PC-9 (cell line): ENCODE results near the gene GPRIN2. TPM values are rescaled to one million over a fixed set of nuclear protein-coding genes. Genes with fewer than 3 reads are reported as not detected.

Experiments
- BruUV-seq: library from RNA; stranded (reverse); fragments of 400-500 nt; replicated peaks from 2 replicates; lab custom pipeline; 2021; lab: Mats Ljungman, UMichigan
- CTCF ChIA-PET: fragments of 300-600 bp; sonication (Branson Sonifier 250); formaldehyde crosslinking; loops from one replicate; lab custom pipeline; 2022; ENCODE audit warnings: antibody characterized with exemption; lab: Charles Lee
- POLR2A ChIA-PET: fragments of 300-600 bp; sonication (Branson Sonifier 250); formaldehyde crosslinking; loops from one replicate; lab custom pipeline; 2022; ENCODE audit warnings: antibody characterized with exemption; ENCODE audit not compliant: unreplicated experiment; lab: Charles Lee
- DNase-seq, 2 experiments: peaks; one replicate each; pipeline versions ENCODE4 v3.0.0 to v3.0.0-alpha.2; 2015 to 2022; ENCODE audit warnings: mixed read lengths in 1 of 2
- H2AFZ ChIP-seq: fragments of 200-600 bp; sonication (generic); 2 replicates; pipeline ENCODE4 v1.8.1; 2017; ENCODE audit warnings: antibody characterized with exemption
- H3F3A ChIP-seq: fragments of 200-600 bp; sonication (generic); 2 replicates; pipeline ENCODE4 v1.8.1; 2017; ENCODE audit warnings: antibody characterized with exemption, mild to moderate bottlenecking, low read depth; ENCODE audit not compliant: insufficient read depth
- H3K27ac ChIP-seq: fragments of 200-600 bp; sonication (generic); 2 replicates; pipeline ENCODE4 v1.6.1; 2016; ENCODE audit warnings: mixed run types
- H3K27me3 ChIP-seq: fragments of 200-600 bp; sonication (generic); 2 replicates; pipeline ENCODE4 v1.6.1; 2016; ENCODE audit warnings: low read depth, mixed run types; ENCODE audit not compliant: insufficient read depth
- H3K36me3 ChIP-seq: fragments of 200-600 bp; sonication (generic); 2 replicates; pipeline ENCODE4 v1.6.1; 2016; ENCODE audit warnings: low read depth, mixed run types
- H3K4me1 ChIP-seq: fragments of 200-600 bp; sonication (generic); replicated peaks from 2 replicates; pipeline ENCODE4 v1.6.1; 2016; ENCODE audit warnings: mixed run types; ENCODE audit not compliant: insufficient read depth
- H3K4me2 ChIP-seq: fragments of 200-600 bp; sonication (generic); 2 replicates; pipeline ENCODE4 v1.6.1; 2017; ENCODE audit warnings: mixed run types
- H3K4me3 ChIP-seq: fragments of 200-600 bp; sonication (generic); 2 replicates; pipeline ENCODE4 v1.6.1; 2016; ENCODE audit warnings: mixed run types
- H3K79me2 ChIP-seq: fragments of 200-600 bp; sonication (generic); 2 replicates; pipeline ENCODE4 v1.6.1; 2017; ENCODE audit warnings: low read depth, mixed run types
- H3K9me2 ChIP-seq: fragments of 200-600 bp; sonication (generic); 2 replicates; pipeline ENCODE4 v1.8.1; 2017; ENCODE audit warnings: mild to moderate bottlenecking; ENCODE audit not compliant: insufficient read depth
- H3K9me3 ChIP-seq: fragments of 200-600 bp; sonication (generic); 2 replicates; pipeline ENCODE4 v1.8.1; 2016; ENCODE audit warnings: low read depth; ENCODE audit not compliant: insufficient read depth
- H4K20me1 ChIP-seq: fragments of 200-600 bp; sonication (generic); 2 replicates; pipeline ENCODE4 v1.8.1; 2017; ENCODE audit not compliant: insufficient read depth
- CTCF ChIP-seq: fragments of 200-600 bp; sonication (generic); conservative IDR thresholded peaks from 2 replicates; pipeline ENCODE4 v1.6.1; 2017; ENCODE audit warnings: mixed run types, antibody characterized with exemption, mild to moderate bottlenecking, moderate library complexity
- EZH2 ChIP-seq: fragments of 200-600 bp; sonication (generic); IDR thresholded peaks from 2 replicates; pipeline ENCODE4 v1.8.0; 2017; ENCODE audit warnings: antibody characterized with exemption, low read depth
- intact Hi-C: fragments of 100-400 bp; cut with micrococcal nuclease; formaldehyde crosslinking; loops from one replicate; pipeline ENCODE4 v1.10.0; 2022; ENCODE audit not compliant: unreplicated experiment
- total RNA-seq: library from RNA; stranded (reverse); gene quantifications from 2 replicates; pipeline ENCODE4 v1.2.3, GENCODE V29; 2021

Gene GPRIN2
- total RNA-seq, 1 experiment from 2014 or later = 33.1 TPM

DNA sequence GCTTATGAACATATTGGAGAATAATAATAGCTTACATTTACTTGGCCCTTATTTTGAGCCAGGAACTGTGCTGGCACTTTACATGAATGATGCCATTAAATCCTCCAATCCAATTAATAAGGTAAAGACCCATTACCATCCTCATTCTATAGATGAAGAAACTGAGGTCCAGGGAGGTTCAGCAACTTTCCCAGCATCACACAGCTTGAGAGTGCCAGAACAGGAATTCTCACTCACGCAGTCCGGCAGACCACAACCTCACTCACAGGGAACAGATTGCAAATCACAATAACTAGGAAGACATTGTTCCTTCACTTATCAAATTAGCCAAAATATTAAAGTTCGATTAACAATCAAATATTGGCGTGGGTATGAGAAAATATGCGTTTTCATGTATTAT lies 18.3 kb downstream of the GPRIN2 start:
- Histone ChIP-seq H3K4me2 (no peak overlapping the region), H3K9me3 (no peaks in the 10 kb centered on the region), H3K79me2 (no peaks in the 10 kb centered on the region), H2AFZ (no peak overlapping the region), H3K4me3 (no peak overlapping the region), H3K36me3 (no peaks in the 10 kb centered on the region), H3K9me2 (no peaks in the 10 kb centered on the region), H3K27me3 (no peaks in the 10 kb centered on the region), H3K27ac (no peak overlapping the region), H3F3A (0 out of 2 replicates have a peak, but pooled peaks cover 7% of the 10 kb centered on the region), H3K4me1 (peaks cover 4% of the 10 kb centered on the region; the same call in 1 of the 2 replicates), H4K20me1 (no peaks in the 10 kb centered on the region)
- intact Hi-C loops = no loop called here
- no TSS peak for BruUV-seq
- ChIA-PET POLR2A (interaction anchor here (0.5 kb wide), 1 partner anchor 1665 kb away, joined by 8 read pairs; no protein-coding TSS in a partner anchor), CTCF (no interaction called here)
- no peak for DNase-seq
- TF ChIP-seq EZH2 (no peak), CTCF (no peak)

DNA sequence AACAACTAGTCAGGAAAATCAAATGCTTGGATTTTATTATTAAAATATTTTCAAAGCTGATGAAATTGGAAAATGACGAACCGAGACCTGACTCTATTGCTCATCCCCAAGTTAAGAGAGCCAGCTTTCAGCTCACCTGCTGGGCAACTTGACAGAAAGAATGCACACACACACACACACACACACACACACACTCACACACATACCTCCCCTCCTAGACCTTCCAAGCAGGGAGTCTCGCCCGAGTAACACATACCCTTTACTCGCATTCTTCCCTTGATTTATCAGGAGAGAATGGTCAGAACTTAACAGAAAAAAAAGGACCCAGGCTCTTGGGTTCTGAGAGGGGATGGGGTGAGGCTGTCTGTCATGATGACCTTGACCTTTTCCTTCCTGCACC lies 19.1 kb downstream of the GPRIN2 start:
- Histone ChIP-seq H2AFZ (no peak overlapping the region), H3K27me3 (no peaks in the 10 kb centered on the region), H3K9me2 (no peaks in the 10 kb centered on the region), H3F3A (0 out of 2 replicates have a peak, but pooled peaks cover 7% of the 10 kb centered on the region), H3K79me2 (no peaks in the 10 kb centered on the region), H3K4me3 (no peak overlapping the region), H3K4me2 (no peak overlapping the region), H3K4me1 (peaks cover 4% of the 10 kb centered on the region; the same call in 1 of the 2 replicates), H4K20me1 (no peaks in the 10 kb centered on the region), H3K27ac (no peak overlapping the region), H3K36me3 (no peaks in the 10 kb centered on the region), H3K9me3 (no peaks in the 10 kb centered on the region)
- BruUV-seq = no TSS peak
- no peak for DNase-seq
- CTCF ChIA-PET = no interaction called here
- TF ChIP-seq CTCF (no peak), EZH2 (no peak)
- intact Hi-C loops = no loop called here
- POLR2A ChIA-PET = no interaction called here

GRCh38 chr10:46536781-46537180 lies 19.7 kb downstream of the GPRIN2 start:
- DNase-seq = no peak
- POLR2A ChIA-PET = no interaction called here

More at GRCh38 chr10:46536781-46537180, 19.7 kb downstream of the GPRIN2 start:
- intact Hi-C loops = no loop called here
- H3K9me2 ChIP-seq = no peaks in the 10 kb centered on the region
- CTCF ChIA-PET = no interaction called here
- no TSS peak for BruUV-seq
- H3K4me2 ChIP-seq = no peak overlapping the region
- no peaks in the 10 kb centered on the region for H3K9me3 ChIP-seq
- no peaks in the 10 kb centered on the region for H4K20me1 ChIP-seq
- no peak for TF ChIP-seq CTCF
- TF ChIP-seq EZH2 = no peak
- H3K36me3 ChIP-seq = no peaks in the 10 kb centered on the region
- no peak overlapping the region for H3K4me3 ChIP-seq
- H3K27ac ChIP-seq = no peak overlapping the region
- no peaks in the 10 kb centered on the region for H3K79me2 ChIP-seq
- H2AFZ ChIP-seq = no peak overlapping the region
- H3K27me3 ChIP-seq = no peaks in the 10 kb centered on the region
- peaks cover 4% of the 10 kb centered on the region; the same call in 1 of the 2 replicates for H3K4me1 ChIP-seq
- H3F3A ChIP-seq = 0 out of 2 replicates have a peak, but pooled peaks cover 7% of the 10 kb centered on the region
